ENCODE data around the gene GNAI3. TPM values are rescaled to one million over a fixed set of nuclear protein-coding genes. Genes with fewer than 3 reads are reported as not detected.

Gene GNAI3
- total and polyA plus RNA-seq, 10 of the 15 experiments (the other 5 are each of a cell fraction or from before 2014, with no cell fraction given): 5.9 to 13.8 (median 8.0) TPM

DNA sequence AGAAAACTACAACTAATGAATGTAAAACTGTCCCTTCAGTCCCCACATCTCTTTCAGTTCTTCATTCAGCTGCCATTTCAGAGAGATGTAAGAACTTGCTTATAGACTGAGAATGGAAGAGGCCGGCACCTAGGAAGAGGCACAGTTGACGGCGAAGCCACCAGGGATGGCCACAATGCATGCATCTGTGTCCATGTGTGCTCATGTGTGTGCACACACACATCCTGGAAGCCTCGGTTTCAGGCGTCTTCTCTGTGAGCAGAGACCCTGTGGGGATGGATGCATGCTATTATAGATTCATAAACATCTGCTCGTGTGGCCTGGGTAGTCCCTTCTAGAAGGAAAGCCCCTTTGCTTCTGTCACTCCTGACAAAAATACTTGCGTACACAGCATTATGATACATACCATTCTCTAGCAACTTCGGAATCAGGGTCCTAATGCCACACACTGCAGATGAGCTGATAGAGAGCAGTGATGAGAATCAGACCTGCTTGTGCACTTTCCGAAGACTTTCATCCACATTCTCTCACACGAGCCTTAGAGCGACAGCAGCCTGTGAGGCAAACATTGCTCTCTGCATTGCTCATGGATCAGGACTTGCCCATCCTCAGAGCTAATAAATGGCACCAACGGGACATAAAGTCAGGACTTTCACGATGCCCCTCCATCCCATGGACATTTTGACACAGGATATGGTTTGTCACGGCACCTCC, 21.2 kb upstream of the GNAI3 start (continued):
- no peak for TF ChIP-seq PRDM15 (CRISPR knock-in tag; IDR thresholded peaks at IDR 0.05)
- TF ChIP-seq PML (IDR thresholded peaks at IDR 0.05; ENCODE audit: low read length): no peak
- TF ChIP-seq SUZ12 (IDR thresholded peaks at IDR 0.05; ENCODE audit: unreplicated experiment): no peak
- no peak for TF ChIP-seq FOS (IDR thresholded peaks at IDR 0.05; ENCODE audit: borderline replicate concordance, extremely low read depth, insufficient read length)
- TF ChIP-seq EP300 (IDR thresholded peaks at IDR 0.05; ENCODE audit: borderline replicate concordance in 1 of 2, control insufficient read depth in 1 of 2, low read depth in 2 of 2, low read length in 2 of 2): peak in 1 of 2 experiments; percentile 60; a peak in 1 of 4 replicates
- TF ChIP-seq HDGF (IDR thresholded peaks at IDR 0.05): no peak
- no peak for TF ChIP-seq SIN3A (IDR thresholded peaks at IDR 0.05; ENCODE audit: low read depth, low read length)
- TF ChIP-seq SMAD5 (IDR thresholded peaks at IDR 0.05; ENCODE audit: low read depth): no peak
- no peak for TF ChIP-seq TCF3 (IDR thresholded peaks at IDR 0.05; ENCODE audit: borderline replicate concordance, insufficient read depth, low read depth, low read length)
- TF ChIP-seq ZBED1 (IDR thresholded peaks at IDR 0.05; ENCODE audit: borderline replicate concordance): no peak
- TF ChIP-seq MAX (IDR thresholded peaks at IDR 0.05; ENCODE audit: low read depth, low read length): 0 out of 2 replicates have a peak, but pooled peaks have one; percentile 9
- TF ChIP-seq NR2C2 (IDR thresholded peaks at IDR 0.05; ENCODE audit: borderline replicate concordance, control insufficient read depth, insufficient read length, low read depth): no peak
- TF ChIP-seq RELA (IDR thresholded peaks at IDR 0.05; ENCODE audit: borderline replicate concordance, partially characterized antibody): peak; percentile 91
- no peak for TF ChIP-seq KLF5 (IDR thresholded peaks at IDR 0.05; ENCODE audit: partially characterized antibody)
- TF ChIP-seq IKZF1 (conservative IDR thresholded peaks at IDR 0.05): peak; percentile 91
- TF ChIP-seq PAX5 (IDR thresholded peaks at IDR 0.05; ENCODE audit: borderline replicate concordance, low read depth, low read length): peak; percentile 89; the same call in 1 of the 2 replicates
- TF ChIP-seq NFXL1 (IDR thresholded peaks at IDR 0.05; ENCODE audit: borderline replicate concordance): no peak
- no peak for TF ChIP-seq CHD1 (IDR thresholded peaks at IDR 0.05; ENCODE audit: low read depth, low read length)
- TF ChIP-seq CHD4 (IDR thresholded peaks at IDR 0.05): no peak
- TF ChIP-seq NFYB (IDR thresholded peaks at IDR 0.05; ENCODE audit: insufficient read depth, low read depth, low read length): no peak
- TF ChIP-seq ZNF274 (IDR thresholded peaks at IDR 0.05; ENCODE audit: insufficient read depth, insufficient read length): no peak
- no peak for TF ChIP-seq CUX1 (IDR thresholded peaks at IDR 0.05; ENCODE audit: insufficient replicate concordance, low read depth, low read length)
